EL (cell line): ENCODE data around the gene PRKD2.

ENCODE experiments used
- DNase-seq: peaks from one replicate; pipeline ENCODE4 v3.0.0-alpha.2; 2016

Gene PRKD2

DNA sequence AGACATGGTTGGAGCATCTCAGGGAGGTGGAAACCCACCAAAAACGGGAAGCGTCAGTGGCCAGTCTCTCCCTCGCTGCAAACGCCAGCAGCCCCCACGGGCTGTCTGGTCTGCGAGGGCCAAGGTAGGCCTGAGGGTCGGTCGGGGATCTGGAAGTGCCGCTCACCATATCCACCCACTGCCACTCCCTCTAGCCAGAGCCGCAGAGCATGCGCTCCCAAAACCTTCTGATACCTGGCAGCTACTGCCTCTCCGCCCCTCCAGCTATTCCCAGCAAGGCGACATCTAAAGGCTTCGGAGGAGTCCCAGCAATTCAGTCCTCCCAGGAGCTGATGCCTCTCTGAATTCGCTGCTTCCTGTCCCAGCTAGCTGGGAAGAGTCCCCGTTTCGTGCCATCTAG lies 24.5 kb upstream of the PRKD2 start:
- no peak for DNase-seq

DNA sequence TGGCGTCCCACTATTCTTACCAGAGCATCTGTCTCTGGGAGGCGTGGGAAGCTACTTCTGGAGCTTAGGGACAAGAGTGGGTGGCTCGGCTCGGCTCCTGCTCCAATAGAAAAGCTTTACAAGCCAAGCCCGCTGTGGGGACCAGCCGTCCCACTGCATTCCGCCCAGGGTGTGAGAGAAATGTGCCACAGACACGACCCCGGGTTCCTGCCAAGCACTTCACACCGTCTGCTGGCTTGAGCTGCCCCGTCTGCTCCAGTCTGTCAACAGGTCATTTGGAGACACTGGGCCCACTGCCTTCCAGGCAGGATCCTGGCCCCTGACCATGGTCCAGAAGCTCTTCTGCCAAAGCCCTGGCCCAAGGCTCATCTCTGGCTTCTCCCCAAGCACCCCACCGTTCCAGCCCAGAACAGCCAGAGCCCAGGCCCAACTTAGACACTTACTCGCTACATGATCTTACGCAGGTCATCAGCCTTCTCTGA lies 22.4 kb upstream of the PRKD2 start:
- no peak for DNase-seq

DNA sequence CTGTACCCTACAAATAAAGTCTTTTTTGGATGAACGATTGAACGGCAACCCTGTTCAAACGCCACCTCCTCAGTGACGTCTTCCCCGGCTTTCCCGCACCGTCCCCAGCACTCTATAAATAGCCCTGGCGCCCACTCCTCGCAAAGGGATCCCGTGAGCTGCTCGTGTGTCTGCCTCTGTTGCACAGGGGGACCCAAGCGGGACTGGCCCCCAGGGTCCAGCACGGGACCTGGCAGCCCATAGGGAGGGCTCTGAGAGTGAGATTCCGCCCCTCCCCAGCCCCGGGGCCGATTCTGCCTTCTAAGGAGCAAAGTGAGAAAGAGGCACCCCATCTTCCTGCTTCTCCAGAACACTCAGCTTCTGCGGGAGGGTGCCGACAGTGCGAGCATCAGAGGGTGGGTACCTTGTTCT lies 20.9 kb upstream of the PRKD2 start:
- no peak for DNase-seq

DNA sequence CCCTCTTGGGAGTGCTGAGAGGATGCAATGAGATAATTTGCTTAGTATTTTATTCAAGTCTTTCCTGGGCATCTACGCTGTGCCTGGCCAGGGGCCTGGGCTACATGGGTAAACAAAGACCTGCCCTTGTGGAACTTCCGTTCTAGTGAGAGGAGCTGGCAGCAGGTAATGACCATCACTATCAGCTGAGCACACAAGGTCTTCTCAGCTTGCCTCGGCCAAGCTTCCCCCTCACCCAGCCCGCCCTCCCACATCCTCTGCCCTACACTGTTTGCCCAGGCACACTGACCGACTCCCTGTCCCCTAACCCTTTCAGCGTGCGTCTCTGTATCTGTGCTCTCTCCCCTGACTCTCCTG lies 20.4 kb upstream of the PRKD2 start:
- DNase-seq = no peak

DNA sequence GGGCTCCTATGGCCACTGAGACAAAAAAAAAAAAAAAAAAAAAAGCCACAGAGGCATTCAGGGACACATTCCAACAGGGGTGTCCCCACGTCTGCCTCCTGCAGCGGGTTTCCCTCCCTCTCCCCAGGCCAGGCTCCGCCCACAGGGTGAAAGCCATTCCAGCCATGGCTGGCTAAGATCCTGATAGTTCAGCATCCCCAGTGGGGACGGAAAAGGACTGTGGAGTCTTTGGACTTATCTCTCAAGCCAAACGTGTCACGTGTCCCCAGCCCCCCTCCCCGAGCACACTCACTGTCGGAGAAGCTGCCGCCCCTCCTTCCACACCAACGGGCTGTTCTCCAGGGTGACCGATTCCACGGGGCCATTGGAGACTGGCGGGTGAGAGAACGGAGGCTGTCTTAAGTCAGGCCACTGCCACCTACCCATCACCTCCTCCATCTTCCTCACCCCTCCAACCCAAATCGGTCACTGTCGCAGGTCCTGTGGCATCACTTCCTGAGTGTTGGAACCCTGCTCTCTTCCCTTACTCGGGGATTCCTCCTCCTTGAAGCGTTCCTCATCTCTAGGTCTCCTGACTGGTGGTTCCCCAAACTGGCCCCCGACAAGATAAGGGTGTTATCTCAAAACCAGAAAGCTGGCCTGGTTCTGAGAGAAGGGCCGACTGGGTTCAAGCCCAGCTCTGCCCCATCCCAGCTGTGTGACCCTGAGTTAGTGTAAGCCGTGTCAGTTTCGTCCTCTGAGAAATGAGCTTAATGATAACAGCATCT lies 19.8 kb upstream of the PRKD2 start:
- no peak for DNase-seq

DNA sequence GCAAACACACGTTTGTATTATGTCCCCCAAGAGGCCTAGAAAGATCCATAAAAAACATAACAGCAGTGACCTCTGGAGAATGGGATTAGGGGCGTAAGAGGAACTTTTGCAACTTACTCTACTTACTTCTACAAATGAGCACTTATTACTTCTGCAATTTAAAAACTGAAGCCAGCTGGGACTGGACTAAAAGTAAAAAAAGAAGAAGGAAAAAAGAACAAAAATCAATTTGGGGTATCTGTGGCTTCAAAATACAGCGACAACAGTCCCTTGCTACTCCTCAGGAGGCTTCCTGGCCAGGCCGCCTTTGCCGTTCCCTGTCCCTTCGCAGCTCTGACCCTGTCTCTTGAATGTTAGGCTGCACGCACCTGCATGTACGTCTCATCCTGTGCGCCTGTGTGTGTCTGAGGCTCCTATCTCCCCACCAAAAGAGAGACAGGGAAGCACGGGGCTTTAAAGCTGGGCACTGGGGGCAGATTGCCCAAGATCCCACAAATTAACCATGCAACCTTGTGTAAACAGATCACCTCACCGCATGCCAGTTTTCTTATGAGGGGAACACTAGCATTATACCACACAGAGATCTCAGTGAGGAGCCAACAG lies 16.9 kb upstream of the PRKD2 start:
- no peak for DNase-seq

DNA sequence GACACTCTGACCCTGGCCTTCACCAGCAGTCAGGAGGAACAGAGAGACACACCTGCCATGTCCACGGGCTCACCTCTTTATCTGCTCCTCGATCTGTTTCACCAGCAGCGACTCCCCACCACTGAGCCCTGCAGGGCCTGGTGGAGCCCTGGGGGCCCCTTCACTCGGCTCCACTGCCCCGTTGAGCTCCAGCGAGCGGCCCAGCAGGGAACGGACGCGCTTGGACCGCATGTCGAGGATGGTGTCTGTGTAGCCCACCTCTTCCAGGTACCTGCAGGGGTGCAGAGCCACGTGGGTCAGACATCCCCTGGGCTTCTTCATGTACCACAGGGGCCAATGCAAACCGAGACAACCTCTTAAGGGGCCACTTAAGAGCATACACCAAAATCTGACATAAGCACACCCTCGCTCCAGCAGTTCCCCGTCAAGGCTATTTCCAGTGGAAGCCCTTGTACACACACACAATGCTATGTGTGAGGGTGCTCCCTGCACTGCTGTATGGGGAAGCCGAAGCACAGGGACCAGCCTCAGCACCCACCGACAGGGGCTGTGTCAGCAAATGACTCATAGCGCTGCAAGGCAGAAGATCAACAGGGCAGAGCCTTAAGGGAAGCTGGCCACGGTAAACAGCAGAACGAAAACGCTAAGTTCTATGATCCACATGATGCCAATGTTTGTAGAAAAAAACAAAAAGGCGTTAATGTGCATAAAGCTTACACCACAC lies 16.2 kb upstream of the PRKD2 start:
- DNase-seq = peak; percentile 81

DNA sequence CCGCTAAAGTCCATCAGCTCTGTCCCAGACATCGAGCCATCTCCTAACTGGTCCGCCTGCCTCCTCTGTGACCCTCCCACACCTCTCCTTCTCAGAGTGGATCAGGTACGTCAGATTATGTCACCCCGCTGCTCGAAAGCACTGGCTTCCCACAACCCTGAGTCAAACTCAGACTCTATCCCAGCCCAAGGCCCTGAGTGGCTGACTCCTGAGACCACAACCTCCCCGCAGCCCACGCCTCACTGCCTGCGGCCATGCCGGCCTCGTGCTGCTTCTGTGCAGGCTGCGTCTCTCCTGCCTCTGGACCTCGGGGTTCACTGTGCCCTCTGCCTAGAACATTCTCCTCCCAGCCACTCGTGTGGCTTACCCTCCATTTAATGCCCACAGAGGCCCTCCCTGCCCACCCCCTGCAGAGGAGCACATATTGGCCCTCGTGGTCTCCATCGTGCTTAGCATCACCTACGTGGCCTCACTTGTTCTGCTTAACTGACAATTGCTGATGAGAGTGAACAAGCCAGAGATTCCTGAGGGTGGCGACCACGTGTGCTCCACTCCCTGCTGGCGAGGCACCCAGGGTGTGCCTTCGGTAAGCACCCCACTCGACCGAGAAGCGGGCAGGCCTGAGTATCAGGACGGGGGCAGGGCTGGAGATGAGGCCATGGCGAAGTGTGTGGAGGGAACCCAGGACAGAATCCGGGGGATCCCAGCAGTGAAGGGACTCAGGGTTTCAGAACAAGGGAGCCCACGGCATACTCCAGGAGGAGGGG lies 15.4 kb upstream of the PRKD2 start:
- DNase-seq = no peak

DNA sequence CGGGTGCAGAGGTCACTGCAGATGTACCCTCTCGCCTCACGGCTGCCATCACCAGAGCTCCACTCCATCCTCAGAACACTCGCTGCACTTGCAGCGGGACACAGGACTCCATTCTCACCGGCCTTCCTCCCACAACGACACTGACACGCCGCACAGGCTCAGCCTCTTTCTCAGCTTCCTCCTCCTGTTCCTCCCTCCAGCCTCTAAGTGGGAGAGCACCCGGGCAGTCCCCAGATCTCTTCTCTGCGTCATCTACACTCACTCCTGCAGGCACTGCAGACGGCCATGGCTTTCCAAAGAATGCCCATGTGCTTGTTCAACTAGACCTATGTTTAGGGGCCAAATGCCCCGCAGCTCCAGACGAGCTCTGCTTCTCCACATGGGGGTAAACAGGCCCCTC lies 14.7 kb upstream of the PRKD2 start:
- no peak for DNase-seq

DNA sequence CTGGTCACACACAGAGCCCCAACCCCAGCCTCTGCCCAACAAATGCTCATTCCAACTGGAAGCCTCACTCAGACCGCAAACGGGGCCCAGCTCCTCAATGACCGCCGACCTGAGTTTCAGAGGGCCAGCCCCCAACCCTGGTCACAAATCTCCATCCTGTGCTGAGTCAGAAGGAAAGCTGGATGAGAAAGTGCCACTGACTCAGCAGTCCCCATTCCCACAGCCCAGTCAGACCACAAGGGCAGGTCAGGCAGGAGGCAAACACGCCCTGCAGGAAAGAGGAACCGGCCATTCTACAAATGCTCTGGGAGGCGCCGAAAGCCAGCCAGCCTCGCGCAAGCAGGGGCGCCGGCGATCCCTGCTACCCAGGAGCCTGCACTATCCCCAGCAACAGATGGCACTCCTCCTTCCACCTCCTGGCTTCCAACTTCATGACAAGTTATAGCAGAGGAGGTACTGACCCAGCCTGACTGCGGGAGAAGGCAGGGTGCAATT lies 14.1 kb upstream of the PRKD2 start:
- DNase-seq = peak; percentile 97

DNA sequence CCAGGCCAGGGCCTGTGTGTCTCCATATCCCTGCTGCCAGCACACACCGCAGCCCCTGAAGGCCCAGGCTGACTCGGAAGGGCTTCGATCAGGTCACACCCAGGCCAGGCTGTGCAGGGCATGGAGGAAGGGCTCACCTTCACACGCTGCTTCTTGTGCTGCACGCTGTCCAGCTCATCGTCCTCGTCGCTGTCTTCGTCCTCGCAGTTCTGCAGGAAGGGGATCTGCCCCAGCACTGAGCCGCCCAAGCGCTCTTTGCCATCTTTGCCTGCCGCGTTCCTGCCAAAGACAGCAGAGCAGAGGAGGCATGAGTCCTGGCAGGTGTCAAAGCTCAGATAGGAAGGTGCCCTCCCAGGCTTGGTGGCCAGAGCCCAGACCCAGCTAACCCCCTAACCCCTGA lies 13.7 kb upstream of the PRKD2 start:
- no peak for DNase-seq

DNA sequence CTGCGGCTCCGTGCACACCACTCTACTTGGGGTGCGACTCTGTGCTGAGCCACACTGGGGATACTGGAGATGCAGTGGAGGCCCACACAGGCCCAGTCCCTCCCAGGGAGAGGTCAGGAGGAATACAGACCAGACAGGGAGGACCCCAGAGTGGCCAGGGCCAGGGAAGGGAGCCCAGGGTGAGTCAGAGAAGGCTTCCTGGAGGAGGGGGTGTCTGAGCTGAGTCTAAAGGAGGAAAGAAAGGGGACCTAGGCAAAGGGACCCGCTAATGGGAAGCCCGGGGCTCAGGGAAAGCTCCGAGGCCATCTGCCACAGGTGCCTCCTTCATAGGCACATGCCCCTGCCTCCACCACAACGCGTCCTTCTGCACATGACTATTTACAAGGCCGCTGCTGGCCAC lies 13.3 kb upstream of the PRKD2 start:
- DNase-seq = no peak

DNA sequence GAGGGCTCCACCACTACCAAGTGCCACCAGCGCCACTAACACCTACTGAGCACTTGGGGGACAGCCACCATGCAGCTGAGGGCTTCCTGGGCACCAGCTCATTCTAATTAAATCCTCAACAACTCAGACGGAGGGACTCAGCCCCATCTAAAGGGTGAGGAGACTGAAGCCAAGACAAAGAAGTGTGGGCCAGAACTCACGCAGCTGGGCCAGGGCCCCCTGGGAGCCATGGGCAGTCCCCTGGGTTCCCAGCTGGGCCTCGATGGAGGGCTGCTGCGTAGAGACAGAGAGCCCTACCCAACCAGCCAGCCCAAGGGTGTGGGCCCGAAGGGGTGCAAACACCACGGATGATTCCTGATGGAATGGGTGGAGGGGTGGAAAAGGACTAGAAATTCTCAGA lies 12.8 kb upstream of the PRKD2 start:
- DNase-seq = no peak

DNA sequence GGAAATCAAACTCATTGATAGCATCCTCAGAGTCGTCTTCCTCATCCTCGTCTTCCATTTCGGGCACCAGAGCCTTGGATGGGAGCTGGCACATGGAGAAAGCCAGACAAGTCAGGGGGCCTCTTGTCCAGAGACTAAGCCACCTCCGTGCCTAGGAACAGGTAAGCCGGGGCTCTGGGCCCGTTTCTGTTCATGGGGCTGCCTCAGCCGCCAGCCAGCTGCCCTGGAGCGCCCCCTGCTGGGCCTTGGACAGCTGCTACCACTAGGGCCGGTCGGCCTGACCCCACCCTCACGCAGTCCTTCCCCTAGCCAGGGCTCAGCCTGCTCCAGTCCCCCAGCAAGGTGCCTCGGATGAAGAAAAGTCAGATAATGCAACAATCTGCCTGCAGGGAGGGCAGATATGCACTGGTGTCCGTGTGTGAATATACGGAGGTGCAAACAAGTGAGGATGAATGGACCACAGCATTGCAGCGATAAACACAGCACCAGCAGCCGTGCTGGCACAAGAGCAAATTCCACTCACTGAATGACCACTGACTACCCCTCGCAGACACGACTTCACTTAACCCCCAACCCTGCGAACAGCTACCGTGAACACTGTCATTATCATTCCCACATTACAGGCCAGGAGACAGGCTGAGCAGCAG lies 11.9 kb upstream of the PRKD2 start:
- peak; percentile 55 for DNase-seq

DNA sequence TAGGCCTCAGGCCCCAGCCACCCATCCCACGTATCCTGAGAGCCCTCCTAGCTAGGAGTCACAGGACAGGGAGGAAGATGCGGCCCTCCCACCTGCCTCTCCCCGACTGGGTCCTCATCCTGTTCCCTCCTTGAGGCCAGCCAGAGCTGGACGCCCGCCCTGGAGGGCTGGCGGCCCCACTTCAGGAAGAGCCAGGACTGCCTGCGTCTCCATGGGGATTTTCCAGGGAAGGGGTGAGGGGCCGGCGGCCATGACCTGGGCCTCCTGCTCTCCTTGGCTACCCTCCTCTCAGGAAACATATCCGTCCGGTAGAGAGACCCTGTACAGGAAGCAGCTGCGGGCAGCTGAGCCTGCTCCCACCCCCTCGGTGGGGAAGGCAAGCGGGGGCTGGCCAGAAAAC lies 11.3 kb upstream of the PRKD2 start:
- no peak for DNase-seq

DNA sequence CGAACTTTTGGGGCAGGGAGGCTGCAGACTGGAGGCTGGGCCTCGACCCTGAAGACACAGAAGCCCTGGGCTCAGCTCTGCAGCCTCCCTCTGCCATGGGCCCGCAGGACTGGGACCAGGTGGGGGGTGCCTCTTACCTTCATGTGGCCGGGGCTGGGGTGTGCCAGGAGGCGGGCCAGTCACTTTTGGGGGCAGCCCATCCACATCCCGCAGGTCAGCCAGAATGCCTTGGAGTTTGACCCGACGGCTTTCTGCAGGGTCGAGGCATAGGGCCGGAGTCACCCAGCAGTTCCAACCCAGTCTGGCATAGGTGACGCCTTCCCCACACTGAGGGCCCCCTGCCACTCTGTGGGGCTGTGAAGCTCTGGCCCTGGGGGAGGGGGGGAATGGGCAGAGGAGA lies 10.8 kb upstream of the PRKD2 start:
- DNase-seq = no peak

DNA sequence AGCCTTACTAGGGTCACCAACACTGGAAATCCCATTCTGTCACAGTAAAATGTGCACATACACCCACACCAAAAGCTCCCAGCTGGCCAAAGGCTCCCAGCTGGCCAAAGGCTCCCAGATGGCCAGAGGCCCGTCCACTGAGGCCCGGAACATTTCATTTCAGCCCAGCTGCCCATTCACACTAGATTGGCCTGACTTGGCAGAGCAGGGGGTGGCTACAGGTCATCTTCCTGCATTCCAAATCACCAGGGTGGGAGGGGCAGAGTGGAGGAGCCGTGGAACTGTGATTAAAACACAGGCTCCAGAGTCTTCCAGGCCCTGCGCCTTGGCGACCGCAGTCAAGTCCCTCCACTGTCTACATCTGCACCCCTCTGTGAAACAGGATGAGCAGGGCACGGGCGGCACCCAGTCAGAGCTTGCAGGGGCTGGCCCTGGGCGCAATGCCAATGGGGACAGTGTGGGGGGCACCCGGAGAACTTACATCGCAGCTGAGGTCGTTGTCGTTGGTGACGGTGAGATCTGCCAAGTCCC lies 10.1 kb upstream of the PRKD2 start:
- DNase-seq = no peak

DNA sequence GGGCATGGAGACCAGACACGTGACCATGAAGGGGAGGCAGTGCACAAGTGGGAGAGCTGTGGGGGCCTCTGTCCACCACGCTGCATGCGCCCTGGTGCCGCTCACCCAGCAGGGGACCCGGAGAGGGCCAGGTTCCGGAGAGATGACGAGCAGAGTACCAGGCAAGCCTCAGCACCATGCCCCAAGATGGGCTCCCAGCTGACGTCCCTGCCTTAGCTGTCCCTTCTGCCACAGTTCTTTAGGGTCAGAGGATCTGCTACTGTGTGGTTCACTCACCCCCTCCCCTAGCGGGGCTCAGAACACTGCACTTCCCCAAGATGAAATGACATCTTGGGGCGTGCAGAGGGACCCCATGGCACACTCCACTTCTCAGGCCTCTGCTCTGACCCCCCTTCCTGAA lies 9.6 kb upstream of the PRKD2 start:
- no peak for DNase-seq

DNA sequence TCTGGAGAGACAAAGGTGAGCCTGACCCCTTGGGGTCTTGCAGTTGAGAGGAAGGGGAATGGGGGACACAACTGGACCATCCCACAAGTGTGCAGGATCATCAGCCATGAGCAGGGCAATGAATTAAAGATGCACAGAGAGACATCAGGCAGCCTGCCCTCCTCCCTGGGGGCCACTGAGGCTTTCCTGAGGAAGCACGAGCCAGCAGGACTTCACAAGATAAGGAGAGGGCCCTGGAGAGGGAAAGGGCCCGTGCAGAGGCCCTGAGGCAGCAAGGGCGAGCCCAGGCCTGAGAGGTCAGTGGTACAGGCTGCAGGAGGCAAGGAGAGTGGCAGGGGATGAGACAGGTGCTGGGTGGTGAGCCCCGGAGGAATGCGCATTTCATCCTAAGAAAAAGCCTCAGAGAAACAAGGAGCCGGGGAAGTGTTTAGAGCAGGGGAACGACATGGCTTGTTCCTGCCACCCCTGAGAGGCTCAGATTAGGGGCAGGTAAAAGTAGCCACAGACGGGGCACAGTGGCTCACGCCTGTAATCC lies 9.0 kb upstream of the PRKD2 start:
- no peak for DNase-seq

DNA sequence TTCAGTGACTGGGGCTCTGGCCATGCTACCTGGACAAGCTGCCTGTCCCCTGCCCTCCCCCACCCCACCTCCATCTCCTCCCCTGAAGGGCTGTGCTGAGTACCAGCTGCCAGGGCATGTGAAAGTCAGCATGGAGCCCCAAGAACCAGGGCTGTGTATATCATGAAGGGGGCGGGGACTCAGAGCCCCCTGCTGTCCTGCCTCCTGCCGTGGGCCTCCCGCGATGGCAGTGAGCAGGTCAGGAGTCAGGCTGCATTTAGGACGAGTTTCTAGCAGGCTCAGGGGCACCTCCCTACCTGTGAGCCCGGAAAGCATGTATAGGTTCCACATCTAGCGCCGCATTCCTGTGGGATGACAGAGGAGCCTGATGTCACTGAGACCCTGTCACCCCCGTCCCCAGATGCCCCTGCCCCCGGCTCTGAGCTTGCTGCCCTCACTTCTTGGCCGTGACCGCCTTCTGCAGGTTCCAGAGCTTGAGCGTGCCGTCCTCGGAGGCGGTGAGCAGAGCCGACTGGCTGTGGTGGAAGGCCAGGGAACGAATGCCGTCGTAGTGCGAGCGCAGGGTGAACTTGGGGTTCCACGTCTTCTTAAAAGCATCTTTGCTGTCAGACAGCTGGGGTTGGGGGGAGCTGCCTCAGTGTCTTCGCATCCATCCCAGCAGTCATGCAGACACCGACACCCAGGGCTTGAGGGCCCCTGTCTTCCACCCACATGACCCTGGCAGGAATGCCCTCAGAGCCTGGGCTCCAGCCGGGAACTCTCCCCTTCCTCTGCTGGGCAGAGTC lies 8.3 kb upstream of the PRKD2 start:
- no peak for DNase-seq

DNA sequence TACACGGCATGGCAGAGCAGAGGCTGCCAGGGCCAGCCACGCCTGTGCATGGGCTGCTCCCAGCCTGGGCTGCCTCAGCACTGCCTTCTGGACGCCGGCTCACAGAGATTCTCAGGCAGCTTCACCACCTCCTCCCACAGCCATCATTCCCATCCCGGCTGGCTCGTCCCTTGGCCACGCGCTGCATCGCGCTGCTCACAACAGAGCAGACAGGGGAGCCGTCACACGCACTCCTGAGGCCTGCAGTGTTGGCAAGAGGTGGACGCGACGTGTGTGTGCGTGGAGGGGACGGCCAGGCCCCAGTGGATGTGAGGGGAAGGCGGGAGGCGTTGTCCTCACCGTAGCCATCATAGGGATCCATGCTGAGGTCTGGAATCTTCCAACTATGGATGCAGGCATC lies 7.6 kb upstream of the PRKD2 start:
- no peak for DNase-seq
